Liver (tissue), 9 donors: ENCODE measurements around the gene CARMIL1. TPM values are rescaled to one million over a fixed set of nuclear protein-coding genes. Genes with fewer than 3 reads are reported as not detected.

ENCODE experiments used
- DNase-seq: peaks from one replicate; pipeline ENCODE4 v3.0.0-alpha.2; 2017; ENCODE audit warnings: low spot score
- H3K27ac ChIP-seq, 2 donors: one replicate each; pipeline ENCODE4 v1.7.0; 2013; ENCODE audit warnings: inconsistent platforms in 2 of 2, low read length in 2 of 2, control low read depth in 1 of 2, low read depth in 1 of 2, mild to moderate bottlenecking in 1 of 2
- H3K27me3 ChIP-seq, 4 donors: one replicate each; pipeline versions ENCODE4 v1.6.1 to v1.7.0; 2013; ENCODE audit warnings: low read length in 3 of 4, inconsistent platforms in 1 of 4, mild to moderate bottlenecking in 1 of 4, moderate library complexity in 1 of 4; ENCODE audit not compliant: control insufficient read depth in 4 of 4, insufficient read depth in 4 of 4
- H3K36me3 ChIP-seq, 4 donors: one replicate each; pipeline versions ENCODE4 v1.6.1 to v1.7.0; 2013; ENCODE audit warnings: low read length in 3 of 4, mild to moderate bottlenecking in 3 of 4, low read depth in 1 of 4, moderate library complexity in 1 of 4; ENCODE audit not compliant: control insufficient read depth in 4 of 4, insufficient read depth in 3 of 4
- H3K4me1 ChIP-seq, 4 donors: one replicate each; pipeline versions ENCODE4 v1.6.1 to v1.7.0; 2013; ENCODE audit warnings: low read length in 3 of 4, mild to moderate bottlenecking in 3 of 4, moderate library complexity in 1 of 4; ENCODE audit not compliant: control insufficient read depth in 4 of 4, insufficient read depth in 4 of 4
- H3K4me3 ChIP-seq, 3 donors: one replicate each; pipeline versions ENCODE4 v1.6.1 to v1.7.0; 2013; ENCODE audit warnings: low read length in 3 of 3, control low read depth in 1 of 3, low read depth in 1 of 3, mild to moderate bottlenecking in 1 of 3
- H3K9ac ChIP-seq, 2 donors: one replicate each; pipeline ENCODE4 v1.7.0; 2013; ENCODE audit warnings: low read length in 2 of 2, mild to moderate bottlenecking in 2 of 2, moderate library complexity in 2 of 2, control low read depth in 1 of 2, low read depth in 1 of 2
- H3K9me3 ChIP-seq, 4 donors: one replicate each; pipeline versions ENCODE4 v1.6.1 to v1.7.0; 2013; ENCODE audit warnings: low read length in 3 of 4; ENCODE audit not compliant: control insufficient read depth in 4 of 4
- EGR1 ChIP-seq, 2 donors: IDR thresholded peaks; 2 replicates each; pipeline ENCODE4 v1.6.1; 2016 to 2018; ENCODE audit warnings: antibody characterized with exemption in 2 of 2, low read depth in 2 of 2
- FOXA1 ChIP-seq: IDR thresholded peaks from 2 replicates; pipeline ENCODE4 v1.6.1; 2016; ENCODE audit warnings: antibody characterized with exemption
- FOXA2 ChIP-seq: IDR thresholded peaks from 2 replicates; pipeline ENCODE4 v1.6.1; 2016; ENCODE audit warnings: antibody characterized with exemption
- GABPA ChIP-seq, 2 donors: IDR thresholded peaks in 1 of 2; conservative IDR thresholded peaks in 1 of 2; 2 replicates each; pipeline ENCODE4 v1.6.1; 2016; ENCODE audit warnings: antibody characterized with exemption in 2 of 2, mild to moderate bottlenecking in 1 of 2, moderate library complexity in 1 of 2
- HNF4A ChIP-seq, 2 donors: conservative IDR thresholded peaks; 2 replicates each; pipeline ENCODE4 v1.6.1; 2016; ENCODE audit warnings: antibody characterized with exemption in 2 of 2, mild to moderate bottlenecking in 2 of 2
- HNF4G ChIP-seq: IDR thresholded peaks from 2 replicates; pipeline ENCODE4 v1.6.1; 2016; ENCODE audit warnings: antibody characterized with exemption
- JUND ChIP-seq, 2 donors: IDR thresholded peaks; 2 replicates each; pipeline ENCODE4 v1.6.1; 2016; ENCODE audit warnings: antibody characterized with exemption in 2 of 2
- RAD21 ChIP-seq, 2 donors: IDR thresholded peaks; 2 replicates each; pipeline ENCODE4 v1.6.1; 2016; ENCODE audit warnings: antibody characterized with exemption in 2 of 2, mild to moderate bottlenecking in 2 of 2
- RXRA ChIP-seq, 2 donors: IDR thresholded peaks; 2 replicates each; pipeline ENCODE4 v1.6.1; 2017 to 2018; ENCODE audit warnings: antibody characterized with exemption in 2 of 2, mild to moderate bottlenecking in 1 of 2
- SP1 ChIP-seq: IDR thresholded peaks from 2 replicates; pipeline ENCODE4 v1.6.1; 2018; ENCODE audit warnings: antibody characterized with exemption, mild to moderate bottlenecking
- TAF1 ChIP-seq: conservative IDR thresholded peaks from 2 replicates; pipeline ENCODE4 v1.6.1; 2016; ENCODE audit warnings: antibody characterized with exemption, mild to moderate bottlenecking
- YY1 ChIP-seq: IDR thresholded peaks from 2 replicates; pipeline ENCODE4 v1.6.1; 2016; ENCODE audit warnings: antibody characterized with exemption, mild to moderate bottlenecking
- WGBS: extraction: QIAGEN DNeasy Blood & Tissue Kit; methylation state at CpG from one replicate; pipeline ENCODE4 v1.1.7; 2013; 5-methylcytosine and 5-hydroxymethylcytosine counted together
- polyA plus RNA-seq, 2 donors: library from polyadenylated mRNA; stranded (reverse) in 1 of 2; unstranded in 1 of 2; fragments of 200-250 nt in 1 of 2; fragments of >200 nt in 1 of 2; fragmentation: Nextera tagmentation in 1 of 2; extraction: Ambion mirVana in 1 of 2; gene quantifications; one replicate each; pipeline versions ENCODE4 v1.2.1 to v1.2.3, GENCODE V29; 2013 to 2015
- total RNA-seq, 2 donors: library from RNA; depleted of rRNA; stranded (reverse); fragments of >200 nt; gene quantifications; one replicate each; pipeline ENCODE4 v1.2.3, GENCODE V29; 2014
- TF ChIP-seq, protein P1 (sequence below): IDR thresholded peaks from 2 replicates; pipeline ENCODE4 v1.6.1; 2016; ENCODE audit warnings: antibody characterized with exemption
- TF ChIP-seq, protein P2 (sequence below): IDR thresholded peaks from 2 replicates; pipeline ENCODE4 v1.6.1; 2016; ENCODE audit warnings: antibody characterized with exemption
- TF ChIP-seq, protein P3 (sequence below): IDR thresholded peaks from 2 replicates; pipeline ENCODE4 v1.6.1; 2016; ENCODE audit warnings: antibody characterized with exemption
- TF ChIP-seq, protein P4 (sequence below): IDR thresholded peaks from 2 replicates; pipeline ENCODE4 v1.6.1; 2016; ENCODE audit warnings: antibody characterized with exemption, mild to moderate bottlenecking
- TF ChIP-seq, protein P5 (sequence below): fragments of 150-350 bp; IDR thresholded peaks from 2 replicates; pipeline ENCODE4 v1.5.1; 2017; ENCODE audit warnings: improper control_type of control experiment, low read depth, low read length; ENCODE audit not compliant: missing input control
- donor health status: healthy.
- donor health status: healthy.
- donor health status: healthy.
- donor health status: healthy.
- donor health status: healthy.

The CARMIL1 gene
- total and polyA plus RNA-seq, 4 donors, result 1.4 to 9.5 (median 3.5) TPM

DNA sequence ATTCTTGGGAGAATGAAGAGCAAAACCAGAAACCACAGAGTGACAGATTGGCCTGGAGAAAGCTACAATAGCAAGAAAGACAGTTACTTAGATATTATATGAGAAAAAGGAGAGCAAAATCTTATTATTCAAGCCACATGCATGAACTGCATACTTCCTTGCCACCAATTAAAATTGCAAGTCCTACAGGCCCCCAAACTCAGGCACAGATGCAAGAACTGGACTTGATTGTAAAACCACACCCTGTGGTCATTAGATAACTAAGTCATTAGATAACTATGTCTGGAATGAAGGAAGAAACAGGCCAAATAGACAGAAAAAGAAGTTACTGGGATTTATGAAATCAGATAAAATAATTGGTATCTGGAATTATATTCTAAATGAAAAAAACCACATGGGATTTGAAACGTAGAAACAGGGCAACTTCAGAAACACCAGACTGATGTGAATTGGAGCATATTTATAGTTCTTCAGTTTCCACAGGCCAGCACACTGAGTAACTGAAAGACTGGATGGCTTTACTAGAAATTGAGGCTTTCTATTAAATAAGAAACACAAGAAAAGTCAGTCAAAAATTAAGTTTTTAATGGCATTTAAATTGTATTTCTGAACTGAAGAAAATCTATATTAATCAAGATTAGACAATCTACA lies 49.4 kb upstream of the CARMIL1 start:
- Histone ChIP-seq H3K9me3 (no peaks in the 10 kb centered on the region), H3K27me3 (no peaks in the 10 kb centered on the region), H3K4me3 (no peak overlapping the region), H3K9ac (no peak overlapping the region), H3K27ac (no peak overlapping the region), H3K36me3 (no peaks in the 10 kb centered on the region), H3K4me1 (no peaks in the 10 kb centered on the region)
- no peak for DNase-seq
- whole genome bisulfite sequencing, result 74% methylated on average over 1 of the region's 1 CpG
- TF ChIP-seq, protein P1, sequence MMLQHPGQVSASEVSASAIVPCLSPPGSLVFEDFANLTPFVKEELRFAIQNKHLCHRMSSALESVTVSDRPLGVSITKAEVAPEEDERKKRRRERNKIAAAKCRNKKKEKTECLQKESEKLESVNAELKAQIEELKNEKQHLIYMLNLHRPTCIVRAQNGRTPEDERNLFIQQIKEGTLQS, result no peak
- TF ChIP-seq, protein P2, sequence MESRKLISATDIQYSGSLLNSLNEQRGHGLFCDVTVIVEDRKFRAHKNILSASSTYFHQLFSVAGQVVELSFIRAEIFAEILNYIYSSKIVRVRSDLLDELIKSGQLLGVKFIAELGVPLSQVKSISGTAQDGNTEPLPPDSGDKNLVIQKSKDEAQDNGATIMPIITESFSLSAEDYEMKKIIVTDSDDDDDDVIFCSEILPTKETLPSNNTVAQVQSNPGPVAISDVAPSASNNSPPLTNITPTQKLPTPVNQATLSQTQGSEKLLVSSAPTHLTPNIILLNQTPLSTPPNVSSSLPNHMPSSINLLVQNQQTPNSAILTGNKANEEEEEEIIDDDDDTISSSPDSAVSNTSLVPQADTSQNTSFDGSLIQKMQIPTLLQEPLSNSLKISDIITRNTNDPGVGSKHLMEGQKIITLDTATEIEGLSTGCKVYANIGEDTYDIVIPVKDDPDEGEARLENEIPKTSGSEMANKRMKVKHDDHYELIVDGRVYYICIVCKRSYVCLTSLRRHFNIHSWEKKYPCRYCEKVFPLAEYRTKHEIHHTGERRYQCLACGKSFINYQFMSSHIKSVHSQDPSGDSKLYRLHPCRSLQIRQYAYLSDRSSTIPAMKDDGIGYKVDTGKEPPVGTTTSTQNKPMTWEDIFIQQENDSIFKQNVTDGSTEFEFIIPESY, result no peak
- TF ChIP-seq YY1 (no peak), TAF1 (no peak), EGR1 (IDR thresholded peaks at IDR 0.05; ENCODE audit: low read depth in 2 of 2) (no peak), JUND (IDR thresholded peaks at IDR 0.05) (no peak), FOXA2 (no peak), GABPA (IDR thresholded peaks at IDR 0.05 in 1 of 2, conservative IDR thresholded peaks at IDR 0.05 in 1 of 2) (no peak), RXRA (IDR thresholded peaks at IDR 0.05) (no peak), HNF4A (conservative IDR thresholded peaks at IDR 0.05) (no peak), SP1 (no peak), FOXA1 (no peak), HNF4G (no peak)
- TF ChIP-seq, protein P3, sequence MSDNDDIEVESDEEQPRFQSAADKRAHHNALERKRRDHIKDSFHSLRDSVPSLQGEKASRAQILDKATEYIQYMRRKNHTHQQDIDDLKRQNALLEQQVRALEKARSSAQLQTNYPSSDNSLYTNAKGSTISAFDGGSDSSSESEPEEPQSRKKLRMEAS, result no peak
- TF ChIP-seq, protein P4, sequence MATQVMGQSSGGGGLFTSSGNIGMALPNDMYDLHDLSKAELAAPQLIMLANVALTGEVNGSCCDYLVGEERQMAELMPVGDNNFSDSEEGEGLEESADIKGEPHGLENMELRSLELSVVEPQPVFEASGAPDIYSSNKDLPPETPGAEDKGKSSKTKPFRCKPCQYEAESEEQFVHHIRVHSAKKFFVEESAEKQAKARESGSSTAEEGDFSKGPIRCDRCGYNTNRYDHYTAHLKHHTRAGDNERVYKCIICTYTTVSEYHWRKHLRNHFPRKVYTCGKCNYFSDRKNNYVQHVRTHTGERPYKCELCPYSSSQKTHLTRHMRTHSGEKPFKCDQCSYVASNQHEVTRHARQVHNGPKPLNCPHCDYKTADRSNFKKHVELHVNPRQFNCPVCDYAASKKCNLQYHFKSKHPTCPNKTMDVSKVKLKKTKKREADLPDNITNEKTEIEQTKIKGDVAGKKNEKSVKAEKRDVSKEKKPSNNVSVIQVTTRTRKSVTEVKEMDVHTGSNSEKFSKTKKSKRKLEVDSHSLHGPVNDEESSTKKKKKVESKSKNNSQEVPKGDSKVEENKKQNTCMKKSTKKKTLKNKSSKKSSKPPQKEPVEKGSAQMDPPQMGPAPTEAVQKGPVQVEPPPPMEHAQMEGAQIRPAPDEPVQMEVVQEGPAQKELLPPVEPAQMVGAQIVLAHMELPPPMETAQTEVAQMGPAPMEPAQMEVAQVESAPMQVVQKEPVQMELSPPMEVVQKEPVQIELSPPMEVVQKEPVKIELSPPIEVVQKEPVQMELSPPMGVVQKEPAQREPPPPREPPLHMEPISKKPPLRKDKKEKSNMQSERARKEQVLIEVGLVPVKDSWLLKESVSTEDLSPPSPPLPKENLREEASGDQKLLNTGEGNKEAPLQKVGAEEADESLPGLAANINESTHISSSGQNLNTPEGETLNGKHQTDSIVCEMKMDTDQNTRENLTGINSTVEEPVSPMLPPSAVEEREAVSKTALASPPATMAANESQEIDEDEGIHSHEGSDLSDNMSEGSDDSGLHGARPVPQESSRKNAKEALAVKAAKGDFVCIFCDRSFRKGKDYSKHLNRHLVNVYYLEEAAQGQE, result no peak
- TF ChIP-seq, protein P5, sequence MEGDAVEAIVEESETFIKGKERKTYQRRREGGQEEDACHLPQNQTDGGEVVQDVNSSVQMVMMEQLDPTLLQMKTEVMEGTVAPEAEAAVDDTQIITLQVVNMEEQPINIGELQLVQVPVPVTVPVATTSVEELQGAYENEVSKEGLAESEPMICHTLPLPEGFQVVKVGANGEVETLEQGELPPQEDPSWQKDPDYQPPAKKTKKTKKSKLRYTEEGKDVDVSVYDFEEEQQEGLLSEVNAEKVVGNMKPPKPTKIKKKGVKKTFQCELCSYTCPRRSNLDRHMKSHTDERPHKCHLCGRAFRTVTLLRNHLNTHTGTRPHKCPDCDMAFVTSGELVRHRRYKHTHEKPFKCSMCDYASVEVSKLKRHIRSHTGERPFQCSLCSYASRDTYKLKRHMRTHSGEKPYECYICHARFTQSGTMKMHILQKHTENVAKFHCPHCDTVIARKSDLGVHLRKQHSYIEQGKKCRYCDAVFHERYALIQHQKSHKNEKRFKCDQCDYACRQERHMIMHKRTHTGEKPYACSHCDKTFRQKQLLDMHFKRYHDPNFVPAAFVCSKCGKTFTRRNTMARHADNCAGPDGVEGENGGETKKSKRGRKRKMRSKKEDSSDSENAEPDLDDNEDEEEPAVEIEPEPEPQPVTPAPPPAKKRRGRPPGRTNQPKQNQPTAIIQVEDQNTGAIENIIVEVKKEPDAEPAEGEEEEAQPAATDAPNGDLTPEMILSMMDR, result no peak

DNA sequence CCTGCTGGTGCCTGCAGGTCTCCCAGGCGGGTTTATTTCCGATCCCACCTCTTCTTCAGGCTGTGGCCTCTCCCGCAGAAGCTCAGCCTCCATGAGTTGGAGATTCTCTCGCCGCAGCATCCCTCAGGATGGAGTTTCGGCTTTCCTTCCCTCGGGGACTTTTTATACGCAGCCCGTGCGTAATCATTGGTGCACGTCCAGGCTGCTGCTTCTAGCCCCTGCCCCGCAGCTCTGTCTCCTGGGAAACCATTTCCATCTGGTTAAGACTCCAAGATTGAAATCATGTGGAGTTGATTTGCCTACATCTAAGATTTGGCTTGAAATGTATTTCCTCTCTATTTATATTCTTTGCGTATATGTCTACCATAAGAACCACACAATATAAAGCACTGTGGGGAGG lies 46.7 kb upstream of the CARMIL1 start:
- H3K9ac ChIP-seq, result no peak overlapping the region
- H3K27ac ChIP-seq, result no peak overlapping the region
- no peaks in the 10 kb centered on the region for H3K36me3 ChIP-seq
- 96% methylated on average over 13 of the region's 13 CpGs for WGBS
- H3K27me3 ChIP-seq, result no peaks in the 10 kb centered on the region
- no peak for DNase-seq
- no peaks in the 10 kb centered on the region for H3K4me1 ChIP-seq
- no peaks in the 10 kb centered on the region for H3K9me3 ChIP-seq
- no peak overlapping the region for H3K4me3 ChIP-seq
- TF ChIP-seq, protein P5, result no peak
- no peak for TF ChIP-seq RAD21 (IDR thresholded peaks at IDR 0.05)
- TF ChIP-seq, protein P4, result no peak
- no peak for TF ChIP-seq SP1
- TF ChIP-seq YY1, result no peak
- TF ChIP-seq GABPA (IDR thresholded peaks at IDR 0.05 in 1 of 2, conservative IDR thresholded peaks at IDR 0.05 in 1 of 2), result no peak
